Activated naive CD8-positive, alpha-beta T cell treated with anti-CD3 and anti-CD28 coated beads, Interleukin-2, amount 50 U/mL, for 24 hours (primary cell): Measurements from ENCODE around the gene GLI3.

Source experiments
- ATAC-seq: fragments of 150-1000 bp; cut with Tn5 transposase; one replicate; pipeline ENCODE4 v1.10.0; 2021
- DNase-seq: peaks from one replicate; pipeline ENCODE4 v3.0.0; 2021
- H3K27ac Mint-ChIP-seq: one replicate; pipeline ENCODE4 v1.8.0; 2021; ENCODE audit warnings: mild to moderate bottlenecking, mixed read lengths
- H3K27me3 Mint-ChIP-seq: one replicate; pipeline ENCODE4 v1.8.0; 2021; ENCODE audit warnings: mixed read lengths
- H3K36me3 Mint-ChIP-seq: one replicate; pipeline ENCODE4 v1.8.0; 2021; ENCODE audit warnings: low read depth, mixed read lengths
- H3K4me1 Mint-ChIP-seq: one replicate; pipeline ENCODE4 v1.8.0; 2021; ENCODE audit warnings: mixed read lengths
- H3K4me3 Mint-ChIP-seq: one replicate; pipeline ENCODE4 v1.8.0; 2021; ENCODE audit warnings: mild to moderate bottlenecking, moderate library complexity, mixed read lengths
- H3K9me3 Mint-ChIP-seq: one replicate; pipeline ENCODE4 v1.8.0; 2021; ENCODE audit warnings: mixed read lengths

GLI3 gene

GRCh38 chr7:42108803-42109528 lies 128.0 kb downstream of the GLI3 start:
- Mint-ChIP-seq H3K36me3 (no peaks in the 10 kb centered on the region), H3K4me1 (no peaks in the 10 kb centered on the region), H3K4me3 (no peak overlapping the region), H3K9me3 (no peaks in the 10 kb centered on the region), H3K27ac (no peak overlapping the region), H3K27me3 (peaks cover 6% of the 10 kb centered on the region)
- ATAC-seq (no peak), DNase-seq (no peak)

- ATAC-seq (no peak), DNase-seq (no peak)
- Mint-ChIP-seq H3K9me3 (no peaks in the 10 kb centered on the region), H3K4me1 (no peaks in the 10 kb centered on the region), H3K4me3 (no peak overlapping the region), H3K27ac (no peak overlapping the region), H3K27me3 (peaks cover 8% of the 10 kb centered on the region), H3K36me3 (no peaks in the 10 kb centered on the region)
Measured at GRCh38 chr7:42107484-42108240, 129.3 kb downstream of the GLI3 start.

GRCh38 chr7:42106562-42106961 lies 130.4 kb downstream of the GLI3 start:
- Mint-ChIP-seq H3K4me3 (no peak overlapping the region), H3K9me3 (no peaks in the 10 kb centered on the region), H3K27ac (no peak overlapping the region), H3K27me3 (peaks cover 7% of the 10 kb centered on the region), H3K4me1 (no peaks in the 10 kb centered on the region), H3K36me3 (no peaks in the 10 kb centered on the region)
- DNase-seq (no peak), ATAC-seq (no peak)

- Mint-ChIP-seq H3K4me1 (no peaks in the 10 kb centered on the region), H3K9me3 (no peaks in the 10 kb centered on the region), H3K27me3 (peaks cover 7% of the 10 kb centered on the region), H3K36me3 (no peaks in the 10 kb centered on the region), H3K27ac (no peak overlapping the region), H3K4me3 (no peak overlapping the region)
- DNase-seq (no peak), ATAC-seq (no peak)
Measured at GRCh38 chr7:42105554-42106358, 131.3 kb downstream of the GLI3 start.

GRCh38 chr7:42104694-42105093 lies 132.3 kb downstream of the GLI3 start:
- H3K36me3 Mint-ChIP-seq, result no peaks in the 10 kb centered on the region
- H3K4me3 Mint-ChIP-seq, result no peak overlapping the region
- peaks cover 7% of the 10 kb centered on the region for H3K27me3 Mint-ChIP-seq
- no peak for DNase-seq
- no peak for ATAC-seq
- H3K9me3 Mint-ChIP-seq, result no peaks in the 10 kb centered on the region
- no peaks in the 10 kb centered on the region for H3K4me1 Mint-ChIP-seq
- H3K27ac Mint-ChIP-seq, result no peak overlapping the region

GRCh38 chr7:42104231-42104630 lies 132.8 kb downstream of the GLI3 start:
- no peak overlapping the region for H3K4me3 Mint-ChIP-seq
- no peaks in the 10 kb centered on the region for H3K36me3 Mint-ChIP-seq
- ATAC-seq (no peak), DNase-seq (no peak)
- no peaks in the 10 kb centered on the region for H3K4me1 Mint-ChIP-seq
- no peaks in the 10 kb centered on the region for H3K9me3 Mint-ChIP-seq
- H3K27ac Mint-ChIP-seq, result no peak overlapping the region
- H3K27me3 Mint-ChIP-seq, result peaks cover 7% of the 10 kb centered on the region

GRCh38 chr7:42103456-42103855 lies 133.6 kb downstream of the GLI3 start:
- Mint-ChIP-seq H3K4me1 (no peaks in the 10 kb centered on the region), H3K9me3 (no peaks in the 10 kb centered on the region), H3K27ac (no peak overlapping the region), H3K36me3 (no peaks in the 10 kb centered on the region), H3K4me3 (no peak overlapping the region), H3K27me3 (peaks cover 7% of the 10 kb centered on the region)
- DNase-seq, result no peak
- ATAC-seq, result no peak

GRCh38 chr7:42103020-42103419 lies 134.0 kb downstream of the GLI3 start:
- no peaks in the 10 kb centered on the region for H3K4me1 Mint-ChIP-seq
- no peak overlapping the region for H3K27ac Mint-ChIP-seq
- H3K9me3 Mint-ChIP-seq, result no peaks in the 10 kb centered on the region
- no peak for DNase-seq
- ATAC-seq, result no peak
- H3K27me3 Mint-ChIP-seq, result peaks cover 7% of the 10 kb centered on the region
- H3K36me3 Mint-ChIP-seq, result no peaks in the 10 kb centered on the region
- H3K4me3 Mint-ChIP-seq, result no peak overlapping the region

- H3K4me3 Mint-ChIP-seq, result no peak overlapping the region
- peaks cover 7% of the 10 kb centered on the region for H3K27me3 Mint-ChIP-seq
- no peaks in the 10 kb centered on the region for H3K4me1 Mint-ChIP-seq
- DNase-seq (no peak), ATAC-seq (no peak)
- H3K27ac Mint-ChIP-seq, result no peak overlapping the region
- H3K9me3 Mint-ChIP-seq, result no peaks in the 10 kb centered on the region
- H3K36me3 Mint-ChIP-seq, result no peaks in the 10 kb centered on the region
Measured at GRCh38 chr7:42102301-42102700, 134.7 kb downstream of the GLI3 start.

- Mint-ChIP-seq H3K4me1 (no peaks in the 10 kb centered on the region), H3K4me3 (no peak overlapping the region), H3K27me3 (peaks cover 3% of the 10 kb centered on the region), H3K36me3 (no peaks in the 10 kb centered on the region), H3K9me3 (no peaks in the 10 kb centered on the region), H3K27ac (no peak overlapping the region)
- DNase-seq (no peak), ATAC-seq (no peak)
Measured at GRCh38 chr7:42100156-42100508, 136.9 kb downstream of the GLI3 start.

- Mint-ChIP-seq H3K9me3 (no peaks in the 10 kb centered on the region), H3K27me3 (peaks cover 3% of the 10 kb centered on the region), H3K36me3 (no peaks in the 10 kb centered on the region), H3K27ac (no peak overlapping the region), H3K4me3 (no peak overlapping the region), H3K4me1 (no peaks in the 10 kb centered on the region)
- DNase-seq (no peak), ATAC-seq (no peak)
Measured at GRCh38 chr7:42099470-42100155, 137.4 kb downstream of the GLI3 start.

- no peaks in the 10 kb centered on the region for H3K36me3 Mint-ChIP-seq
- ATAC-seq, result no peak
- DNase-seq, result no peak
- no peak overlapping the region for H3K4me3 Mint-ChIP-seq
- H3K27ac Mint-ChIP-seq, result no peak overlapping the region
- H3K9me3 Mint-ChIP-seq, result no peaks in the 10 kb centered on the region
- H3K27me3 Mint-ChIP-seq, result peaks cover 3% of the 10 kb centered on the region
- no peaks in the 10 kb centered on the region for H3K4me1 Mint-ChIP-seq
Measured at GRCh38 chr7:42099066-42099465, 137.9 kb downstream of the GLI3 start.

GRCh38 chr7:42097752-42098151 lies 139.3 kb downstream of the GLI3 start:
- Mint-ChIP-seq H3K36me3 (no peaks in the 10 kb centered on the region), H3K27me3 (no peaks in the 10 kb centered on the region), H3K4me3 (no peak overlapping the region), H3K4me1 (no peaks in the 10 kb centered on the region), H3K27ac (no peak overlapping the region), H3K9me3 (no peaks in the 10 kb centered on the region)
- DNase-seq (no peak), ATAC-seq (no peak)

- H3K4me1 Mint-ChIP-seq, result no peaks in the 10 kb centered on the region
- no peak overlapping the region for H3K4me3 Mint-ChIP-seq
- no peak overlapping the region for H3K27ac Mint-ChIP-seq
- ATAC-seq (no peak), DNase-seq (no peak)
- H3K9me3 Mint-ChIP-seq, result no peaks in the 10 kb centered on the region
- no peaks in the 10 kb centered on the region for H3K27me3 Mint-ChIP-seq
- H3K36me3 Mint-ChIP-seq, result no peaks in the 10 kb centered on the region
Measured at GRCh38 chr7:42096681-42097561, 140.1 kb downstream of the GLI3 start.
